ENCODE measurements around the gene TENM4. TPM values are rescaled to one million over a fixed set of nuclear protein-coding genes. Genes with fewer than 3 reads are reported as not detected.
A peak's percentile ranks its signal among the peaks of the same experiment; 100 is the strongest.

Gene TENM4
- total and polyA plus RNA-seq, 2 of the 8 experiments (the other 6 are each of a cell fraction or from before 2014, with no cell fraction given) = 3.5 to 7.2 TPM

DNA sequence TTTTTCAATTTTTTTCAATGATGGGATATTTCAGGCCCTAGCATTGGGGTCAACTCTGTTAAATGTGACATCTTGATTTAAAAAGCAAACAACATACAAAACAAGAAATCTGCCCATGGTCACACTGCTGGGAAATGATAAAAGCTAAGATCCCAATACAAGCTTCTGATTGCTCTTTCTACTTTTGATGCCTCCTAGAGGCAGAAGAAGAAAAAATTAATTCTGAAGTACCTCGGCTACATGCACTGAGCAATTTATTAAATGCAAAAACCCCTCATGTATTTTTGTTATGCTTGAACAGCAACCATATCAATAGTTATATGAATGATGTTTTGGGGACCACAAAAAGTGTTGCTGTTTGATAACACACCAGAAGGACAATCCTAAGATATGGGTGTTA is 524.1 kb downstream of the TENM4 start:
- FAIRE-seq = no peak

More for the DNA sequence above, 524.1 kb downstream of the TENM4 start:
- Histone ChIP-seq H3K4me1 (replicated peaks in 1 of 4; ENCODE audit: control insufficient read depth in 3 of 4, insufficient read depth in 4 of 4, low read length in 3 of 4) (no peaks in the 10 kb centered on the region), H2BK20ac (ENCODE audit: low read length) (no peak overlapping the region), H4K20me1 (replicated peaks in 1 of 2; ENCODE audit: control insufficient read depth in 1 of 2, insufficient read depth in 2 of 2, low read length in 2 of 2) (no peaks in the 10 kb centered on the region), H3K4ac (replicated peaks; ENCODE audit: insufficient read length, low read depth, low read length) (no peak overlapping the region), H4K5ac (ENCODE audit: insufficient read length, low read depth, low read length) (no peak overlapping the region), H2BK120ac (replicated peaks; ENCODE audit: low read depth, low read length) (no peak overlapping the region), H4K91ac (replicated peaks; ENCODE audit: insufficient read length, low read length) (no peak overlapping the region), H3K9ac (replicated peaks in 1 of 4; ENCODE audit: extremely low read depth in 1 of 4, low read depth in 3 of 4, low read length in 3 of 4) (no peak overlapping the region), H3K9me3 (ENCODE audit: insufficient read depth in 2 of 2, low read depth in 1 of 2, low read length in 1 of 2) (no peaks in the 10 kb centered on the region), H4K8ac (ENCODE audit: extremely low read depth, insufficient read depth, low read length) (no peak overlapping the region), H2BK15ac (ENCODE audit: low read length) (no peak overlapping the region), H3K36me3 (ENCODE audit: control insufficient read depth in 2 of 4, insufficient read depth in 4 of 4, low read length in 3 of 4) (no peaks in the 10 kb centered on the region), H2AK5ac (ENCODE audit: low read depth, low read length) (no peak overlapping the region), H3K4me2 (ENCODE audit: insufficient read depth in 1 of 2, low read depth in 2 of 2, low read length in 2 of 2) (no peak overlapping the region), H3K23me2 (ENCODE audit: low read depth, low read length) (no peaks in the 10 kb centered on the region), H3K18ac (ENCODE audit: extremely low read depth, low read length) (no peak overlapping the region), H3K56ac (replicated peaks; ENCODE audit: insufficient read length, low read depth, low read length) (no peak overlapping the region), H3K79me1 (ENCODE audit: low read depth, low read length) (no peaks in the 10 kb centered on the region), H3K79me2 (ENCODE audit: control insufficient read depth in 1 of 2, insufficient read depth in 2 of 2, low read length in 2 of 2) (no peaks in the 10 kb centered on the region), H3K4me3 (ENCODE audit: extremely low read depth in 1 of 4, insufficient read depth in 2 of 4, low read depth in 3 of 4, low read length in 4 of 4) (no peak overlapping the region), H2BK12ac (ENCODE audit: low read depth, low read length) (no peak overlapping the region), H2BK5ac (ENCODE audit: low read depth, low read length) (no peak overlapping the region), H2AFZ (ENCODE audit: low read length) (no peak overlapping the region), H3K14ac (ENCODE audit: insufficient read length) (no peak overlapping the region), H3K27me3 (replicated peaks in 1 of 4; ENCODE audit: control insufficient read depth in 3 of 4, extremely low read depth in 1 of 4, insufficient read depth in 3 of 4, low read length in 3 of 4) (peaks cover 0 to 1% (median 0%) of the 10 kb centered on the region in 4 experiments; a peak in 2 of 7 replicates), H3K23ac (ENCODE audit: insufficient read length) (no peak overlapping the region), H3K27ac (ENCODE audit: low read depth, low read length) (no peak overlapping the region)
- no peak for TF ChIP-seq EGR1 (IDR thresholded peaks at IDR 0.05; ENCODE audit: borderline replicate concordance, low read depth, low read length)
- TF ChIP-seq RAD21 (IDR thresholded peaks at IDR 0.05 in 1 of 2, conservative IDR thresholded peaks at IDR 0.05 in 1 of 2; ENCODE audit: low read depth in 2 of 2, low read length in 2 of 2) = peak in 1 of 2 experiments; percentile 2; a peak in 1 of 4 replicates
- POLR2A ChIA-PET (ENCODE audit: partially characterized antibody) = interaction anchor here (0.7 kb wide), 1 partner anchor 1046 kb away, joined by 3 read pairs; no protein-coding TSS in a partner anchor
- WGBS, 2 experiments (ENCODE audit: extremely low coverage in 1 of 2, insufficient coverage in 1 of 2, insufficient read length in 1 of 2, insufficient replicate concordance in 2 of 2, low coverage in 1 of 2, low lambda C conversion rate in 2 of 2, missing lambda C conversion rate in 1 of 2) = 84% methylated on average over 1 of the region's 1 CpG; no CpG with 5 or more reads in 1 of the 2 experiments
- no peak for DNase-seq (ENCODE audit: low read depth in 1 of 2, low spot score in 2 of 2)
- CTCF ChIA-PET (ENCODE audit: partially characterized antibody) = interaction anchor here (0.9 to 5.0 kb wide), 4 partner anchors 13 to 271 kb away, joined by 3 to 26 read pairs (median 4); no protein-coding TSS in a partner anchor
